HL-60 (cell line): ENCODE data around the gene GRID1.

Source experiments
- CTCF ChIP-seq: IDR thresholded peaks from one replicate; pipeline ENCODE4 v1.5.1; 2011; ENCODE audit warnings: low read length, control low read depth, inconsistent platforms; ENCODE audit not compliant: insufficient read depth
- GABPA ChIP-seq: IDR thresholded peaks from 2 replicates; pipeline ENCODE4 v1.6.1; 2012; ENCODE audit warnings: low read depth
- POLR2AphosphoS5 ChIP-seq: IDR thresholded peaks from 2 replicates; pipeline ENCODE4 v1.6.1; 2012; ENCODE audit warnings: low read depth

- no peak for TF ChIP-seq CTCF
- TF ChIP-seq POLR2AphosphoS5, result no peak
- no peak for TF ChIP-seq GABPA
These were observed 144.9 kb downstream of the GRID1 start for GRCh38 chr10:86221442-86222335.
